Measurements from ENCODE around the gene AKAP11.

The AKAP11 gene

GRCh38 chr13:42275098-42275471, 3.1 kb downstream of the AKAP11 start:
- DNase-seq (ENCODE audit: low read depth): no peak

GRCh38 chr13:42275506-42275905, 3.6 kb downstream of the AKAP11 start:
- DNase-seq (ENCODE audit: low read depth): no peak

- no peak for DNase-seq (ENCODE audit: low read depth)
Observed at GRCh38 chr13:42276683-42277082, 4.7 kb downstream of the AKAP11 start.

- DNase-seq (ENCODE audit: low read depth): peak; percentile 28
Observed at GRCh38 chr13:42277618-42278276, 5.8 kb downstream of the AKAP11 start.

GRCh38 chr13:42279080-42279479, 7.1 kb downstream of the AKAP11 start:
- DNase-seq (ENCODE audit: low read depth): no peak

GRCh38 chr13:42279986-42280385, 8.0 kb downstream of the AKAP11 start:
- no peak for DNase-seq (ENCODE audit: low read depth)

GRCh38 chr13:42280537-42280936, 8.6 kb downstream of the AKAP11 start:
- no peak for DNase-seq (ENCODE audit: low read depth)

GRCh38 chr13:42283574-42283973, 11.6 kb downstream of the AKAP11 start:
- DNase-seq (ENCODE audit: low read depth): no peak

GRCh38 chr13:42284068-42284467, 12.1 kb downstream of the AKAP11 start:
- DNase-seq (ENCODE audit: low read depth): no peak

- peak; percentile 34 for DNase-seq (ENCODE audit: low read depth)
Observed at GRCh38 chr13:42298392-42298791, 26.4 kb downstream of the AKAP11 start.

GRCh38 chr13:42305503-42305902, 33.6 kb downstream of the AKAP11 start:
- DNase-seq (ENCODE audit: low read depth): peak; percentile 19

- no peak for DNase-seq (ENCODE audit: low read depth)
Observed at GRCh38 chr13:42307461-42307860, 35.5 kb downstream of the AKAP11 start.

GRCh38 chr13:42312817-42313431, 41.0 kb downstream of the AKAP11 start:
- no peak for DNase-seq (ENCODE audit: low read depth)

- no peak for DNase-seq (ENCODE audit: low read depth)
Observed at GRCh38 chr13:42318570-42318969, 46.6 kb downstream of the AKAP11 start.

GRCh38 chr13:42320375-42320787, 48.4 kb downstream of the AKAP11 start:
- no peak for DNase-seq (ENCODE audit: low read depth)

- DNase-seq (ENCODE audit: low read depth): no peak
Observed at GRCh38 chr13:42322806-42323205, 50.9 kb downstream of the AKAP11 start.

- no peak for DNase-seq (ENCODE audit: low read depth)
Observed at GRCh38 chr13:42324704-42325103, 52.8 kb downstream of the AKAP11 start.

- DNase-seq (ENCODE audit: low read depth): no peak
Observed at GRCh38 chr13:42327725-42328124, 55.8 kb downstream of the AKAP11 start.

GRCh38 chr13:42328672-42329071, 56.7 kb downstream of the AKAP11 start:
- no peak for DNase-seq (ENCODE audit: low read depth)

GRCh38 chr13:42329239-42329638, 57.3 kb downstream of the AKAP11 start:
- no peak for DNase-seq (ENCODE audit: low read depth)

- no peak for DNase-seq (ENCODE audit: low read depth)
Observed at GRCh38 chr13:42331009-42331408, 59.1 kb downstream of the AKAP11 start.

GRCh38 chr13:42333613-42334328, 61.8 kb downstream of the AKAP11 start:
- DNase-seq (ENCODE audit: low read depth): peak; percentile 59

GRCh38 chr13:42334329-42334706, 62.4 kb downstream of the AKAP11 start:
- no peak for DNase-seq (ENCODE audit: low read depth)
